ENCODE data around the gene ATG9A. TPM values are rescaled to one million over a fixed set of nuclear protein-coding genes. Genes with fewer than 3 reads are reported as not detected.

Gene ATG9A
- total RNA-seq, 1 experiment from 2014 or later, result 42.9 TPM

DNA sequence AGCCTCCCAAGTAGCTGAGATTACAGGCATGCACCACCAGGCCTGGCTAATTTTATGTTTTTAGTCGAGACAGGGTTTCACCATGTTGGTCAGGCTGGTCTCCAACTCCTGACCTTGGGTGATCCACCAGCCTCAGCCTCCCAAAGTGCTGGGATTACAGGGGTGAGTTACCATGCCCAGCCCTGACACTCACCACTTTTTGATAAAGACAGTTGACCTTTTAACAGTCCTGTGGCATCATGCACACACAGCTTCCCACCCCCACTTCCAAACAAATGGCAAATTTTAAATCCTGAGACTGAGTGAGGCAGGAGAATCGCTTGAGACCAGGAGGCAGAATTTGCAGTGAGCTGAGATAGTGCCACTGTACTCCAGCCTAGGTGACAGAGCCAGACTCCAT, 43.6 kb upstream of the ATG9A start:
- no peak overlapping the region for H3K4me3 Mint-ChIP-seq
- no peak for DNase-seq (ENCODE audit: low spot score)
- ChIA-PET POLR2A (no interaction called here), CTCF (no interaction called here)
- H3K4me1 Mint-ChIP-seq, result peaks cover 18% of the 10 kb centered on the region
- H3K27me3 Mint-ChIP-seq (ENCODE audit: low read depth), result peaks cover 39% of the 10 kb centered on the region
- no peak overlapping the region for H3K27ac Mint-ChIP-seq
- no peak for ATAC-seq
- TF ChIP-seq SMAD3 (CRISPR knock-in tag; IDR thresholded peaks at IDR 0.05; ENCODE audit: borderline replicate concordance), result no peak
- TF ChIP-seq, protein P1, sequence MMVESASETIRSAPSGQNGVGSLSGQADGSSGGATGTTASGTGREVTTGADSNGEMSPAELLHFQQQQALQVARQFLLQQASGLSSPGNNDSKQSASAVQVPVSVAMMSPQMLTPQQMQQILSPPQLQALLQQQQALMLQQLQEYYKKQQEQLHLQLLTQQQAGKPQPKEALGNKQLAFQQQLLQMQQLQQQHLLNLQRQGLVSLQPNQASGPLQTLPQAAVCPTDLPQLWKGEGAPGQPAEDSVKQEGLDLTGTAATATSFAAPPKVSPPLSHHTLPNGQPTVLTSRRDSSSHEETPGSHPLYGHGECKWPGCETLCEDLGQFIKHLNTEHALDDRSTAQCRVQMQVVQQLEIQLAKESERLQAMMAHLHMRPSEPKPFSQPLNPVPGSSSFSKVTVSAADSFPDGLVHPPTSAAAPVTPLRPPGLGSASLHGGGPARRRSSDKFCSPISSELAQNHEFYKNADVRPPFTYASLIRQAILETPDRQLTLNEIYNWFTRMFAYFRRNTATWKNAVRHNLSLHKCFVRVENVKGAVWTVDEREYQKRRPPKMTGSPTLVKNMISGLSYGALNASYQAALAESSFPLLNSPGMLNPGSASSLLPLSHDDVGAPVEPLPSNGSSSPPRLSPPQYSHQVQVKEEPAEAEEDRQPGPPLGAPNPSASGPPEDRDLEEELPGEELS (CRISPR knock-in tag; IDR thresholded peaks at IDR 0.05), result no peak
- TF ChIP-seq CBFB (CRISPR knock-in tag; IDR thresholded peaks at IDR 0.05; ENCODE audit: low read depth), result no peak
- no peak for TF ChIP-seq GABPB1 (CRISPR knock-in tag; IDR thresholded peaks at IDR 0.05)
- no peaks in the 10 kb centered on the region for H3K9me3 Mint-ChIP-seq
- H3K36me3 Mint-ChIP-seq, result no peaks in the 10 kb centered on the region

DNA sequence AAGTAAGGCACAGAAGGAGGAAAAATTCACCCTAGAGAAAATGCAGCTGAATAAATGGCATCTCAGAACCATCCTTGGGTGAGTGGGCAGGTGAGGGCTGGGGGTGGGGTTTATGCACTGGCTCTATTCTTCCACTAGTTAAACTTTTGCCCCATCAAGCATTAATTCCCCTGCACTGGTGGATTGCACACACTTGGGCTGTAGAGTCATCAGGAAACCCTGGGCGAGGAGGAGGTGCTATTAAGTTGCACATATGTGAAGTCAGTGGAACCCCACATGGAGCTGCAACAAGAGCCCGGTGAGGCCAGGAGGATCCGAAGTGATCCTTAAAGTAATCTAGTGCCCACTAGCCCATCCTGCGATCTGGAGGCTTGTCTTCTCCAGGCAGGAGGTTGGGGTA, 42.9 kb upstream of the ATG9A start:
- Mint-ChIP-seq H3K36me3 (no peaks in the 10 kb centered on the region), H3K27me3 (ENCODE audit: low read depth) (peaks cover 39% of the 10 kb centered on the region), H3K4me1 (peaks cover 13% of the 10 kb centered on the region), H3K9me3 (no peaks in the 10 kb centered on the region), H3K4me3 (no peak overlapping the region), H3K27ac (no peak overlapping the region)
- ATAC-seq, result no peak
- POLR2A ChIA-PET, result no interaction called here
- no peak for DNase-seq (ENCODE audit: low spot score)
- CTCF ChIA-PET, result no interaction called here
- TF ChIP-seq ZBTB21 (CRISPR knock-in tag; IDR thresholded peaks at IDR 0.05; ENCODE audit: borderline replicate concordance) (no peak), TCF7 (CRISPR knock-in tag; IDR thresholded peaks at IDR 0.05; ENCODE audit: low read depth) (no peak), SP1 (CRISPR knock-in tag; conservative IDR thresholded peaks at IDR 0.05) (no peak)
- TF ChIP-seq, protein P2, sequence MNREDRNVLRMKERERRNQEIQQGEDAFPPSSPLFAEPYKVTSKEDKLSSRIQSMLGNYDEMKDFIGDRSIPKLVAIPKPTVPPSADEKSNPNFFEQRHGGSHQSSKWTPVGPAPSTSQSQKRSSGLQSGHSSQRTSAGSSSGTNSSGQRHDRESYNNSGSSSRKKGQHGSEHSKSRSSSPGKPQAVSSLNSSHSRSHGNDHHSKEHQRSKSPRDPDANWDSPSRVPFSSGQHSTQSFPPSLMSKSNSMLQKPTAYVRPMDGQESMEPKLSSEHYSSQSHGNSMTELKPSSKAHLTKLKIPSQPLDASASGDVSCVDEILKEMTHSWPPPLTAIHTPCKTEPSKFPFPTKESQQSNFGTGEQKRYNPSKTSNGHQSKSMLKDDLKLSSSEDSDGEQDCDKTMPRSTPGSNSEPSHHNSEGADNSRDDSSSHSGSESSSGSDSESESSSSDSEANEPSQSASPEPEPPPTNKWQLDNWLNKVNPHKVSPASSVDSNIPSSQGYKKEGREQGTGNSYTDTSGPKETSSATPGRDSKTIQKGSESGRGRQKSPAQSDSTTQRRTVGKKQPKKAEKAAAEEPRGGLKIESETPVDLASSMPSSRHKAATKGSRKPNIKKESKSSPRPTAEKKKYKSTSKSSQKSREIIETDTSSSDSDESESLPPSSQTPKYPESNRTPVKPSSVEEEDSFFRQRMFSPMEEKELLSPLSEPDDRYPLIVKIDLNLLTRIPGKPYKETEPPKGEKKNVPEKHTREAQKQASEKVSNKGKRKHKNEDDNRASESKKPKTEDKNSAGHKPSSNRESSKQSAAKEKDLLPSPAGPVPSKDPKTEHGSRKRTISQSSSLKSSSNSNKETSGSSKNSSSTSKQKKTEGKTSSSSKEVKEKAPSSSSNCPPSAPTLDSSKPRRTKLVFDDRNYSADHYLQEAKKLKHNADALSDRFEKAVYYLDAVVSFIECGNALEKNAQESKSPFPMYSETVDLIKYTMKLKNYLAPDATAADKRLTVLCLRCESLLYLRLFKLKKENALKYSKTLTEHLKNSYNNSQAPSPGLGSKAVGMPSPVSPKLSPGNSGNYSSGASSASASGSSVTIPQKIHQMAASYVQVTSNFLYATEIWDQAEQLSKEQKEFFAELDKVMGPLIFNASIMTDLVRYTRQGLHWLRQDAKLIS (CRISPR knock-in tag; IDR thresholded peaks at IDR 0.05; ENCODE audit: borderline replicate concordance), result no peak

DNA sequence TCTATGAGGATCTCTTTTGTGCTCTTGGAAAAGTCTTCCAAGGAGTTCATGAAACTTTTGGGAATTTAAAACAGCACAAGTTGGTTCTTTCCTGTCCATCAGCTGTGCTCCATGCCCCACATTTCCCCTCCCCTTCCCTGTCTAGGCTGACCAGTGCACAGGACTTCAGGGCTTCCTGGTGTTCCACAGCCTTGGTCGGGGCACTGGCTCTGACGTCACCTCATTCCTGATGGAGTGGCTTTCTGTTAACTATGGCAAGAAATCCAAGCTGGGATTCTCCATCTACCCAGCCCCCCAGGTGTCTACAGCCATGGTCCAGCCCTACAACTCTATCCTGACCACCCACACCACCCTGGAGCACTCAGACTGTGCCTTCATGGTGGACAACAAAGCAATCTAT, 41.6 kb upstream of the ATG9A start:
- TF ChIP-seq, protein P3, sequence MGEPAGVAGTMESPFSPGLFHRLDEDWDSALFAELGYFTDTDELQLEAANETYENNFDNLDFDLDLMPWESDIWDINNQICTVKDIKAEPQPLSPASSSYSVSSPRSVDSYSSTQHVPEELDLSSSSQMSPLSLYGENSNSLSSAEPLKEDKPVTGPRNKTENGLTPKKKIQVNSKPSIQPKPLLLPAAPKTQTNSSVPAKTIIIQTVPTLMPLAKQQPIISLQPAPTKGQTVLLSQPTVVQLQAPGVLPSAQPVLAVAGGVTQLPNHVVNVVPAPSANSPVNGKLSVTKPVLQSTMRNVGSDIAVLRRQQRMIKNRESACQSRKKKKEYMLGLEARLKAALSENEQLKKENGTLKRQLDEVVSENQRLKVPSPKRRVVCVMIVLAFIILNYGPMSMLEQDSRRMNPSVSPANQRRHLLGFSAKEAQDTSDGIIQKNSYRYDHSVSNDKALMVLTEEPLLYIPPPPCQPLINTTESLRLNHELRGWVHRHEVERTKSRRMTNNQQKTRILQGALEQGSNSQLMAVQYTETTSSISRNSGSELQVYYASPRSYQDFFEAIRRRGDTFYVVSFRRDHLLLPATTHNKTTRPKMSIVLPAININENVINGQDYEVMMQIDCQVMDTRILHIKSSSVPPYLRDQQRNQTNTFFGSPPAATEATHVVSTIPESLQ (CRISPR knock-in tag; IDR thresholded peaks at IDR 0.05), result no peak
- TF ChIP-seq ZNF423 (CRISPR knock-in tag; IDR thresholded peaks at IDR 0.05), result no peak
- TF ChIP-seq NR2C2 (CRISPR knock-in tag; IDR thresholded peaks at IDR 0.05), result no peak
- TF ChIP-seq NR1H2 (CRISPR knock-in tag; IDR thresholded peaks at IDR 0.05), result no peak
- Mint-ChIP-seq H3K4me1 (peaks cover 8% of the 10 kb centered on the region), H3K36me3 (no peaks in the 10 kb centered on the region), H3K9me3 (no peaks in the 10 kb centered on the region), H3K27me3 (ENCODE audit: low read depth) (peaks cover 38% of the 10 kb centered on the region), H3K27ac (no peak overlapping the region), H3K4me3 (no peak overlapping the region)
- ChIA-PET CTCF (interaction anchor here (1.2 to 1.6 kb wide), 2 partner anchors 8 to 241 kb away, joined by 3 to 5 read pairs; partner anchors contain the start of gene DNAJB2), POLR2A (no interaction called here)
- no peak for ATAC-seq
- no peak for DNase-seq (ENCODE audit: low spot score)

DNA sequence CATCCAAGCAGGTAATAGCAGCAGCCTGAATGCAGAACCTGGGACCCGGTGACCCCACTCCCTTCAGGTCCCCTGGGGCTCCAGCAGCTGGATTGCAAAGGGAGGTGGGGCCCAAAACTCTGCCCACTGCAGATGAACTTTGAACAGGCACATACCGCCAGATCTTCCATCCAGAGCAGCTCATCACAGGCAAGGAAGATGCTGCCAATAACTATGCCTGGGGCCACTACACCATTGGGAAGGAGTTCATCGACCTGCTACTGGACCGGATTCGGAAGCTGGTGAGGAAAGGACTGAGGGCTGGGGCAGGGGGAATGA, 40.6 kb upstream of the ATG9A start:
- ATAC-seq, result no peak
- POLR2A ChIA-PET, result no interaction called here
- peak; percentile 36; the same call in 1 of the 2 replicates for TF ChIP-seq GABPB1 (CRISPR knock-in tag; IDR thresholded peaks at IDR 0.05)
- TF ChIP-seq, protein P1 (CRISPR knock-in tag; IDR thresholded peaks at IDR 0.05), result no peak
- peaks cover 8% of the 10 kb centered on the region for H3K4me1 Mint-ChIP-seq
- CTCF ChIA-PET, result interaction anchor here (1.0 to 1.6 kb wide), 4 partner anchors 9 to 240 kb away, joined by 3 to 5 read pairs (median 3); partner anchors contain the start of gene DNAJB2
- H3K36me3 Mint-ChIP-seq, result no peaks in the 10 kb centered on the region
- peaks cover 42% of the 10 kb centered on the region for H3K27me3 Mint-ChIP-seq (ENCODE audit: low read depth)
- H3K9me3 Mint-ChIP-seq, result no peaks in the 10 kb centered on the region
- no peak overlapping the region for H3K4me3 Mint-ChIP-seq
- H3K27ac Mint-ChIP-seq, result no peak overlapping the region
- no peak for DNase-seq (ENCODE audit: low spot score)
